ENCODE data around the gene IRF2BPL.

GRCh38 chr14:77002889-77003288, 25.6 kb downstream of the IRF2BPL start:
- no peak for TF ChIP-seq CTCF (conservative IDR thresholded peaks at IDR 0.05; ENCODE audit: low read depth, low read length)
- no peak for TF ChIP-seq EZH2 (IDR thresholded peaks at IDR 0.05; ENCODE audit: borderline replicate concordance, low read depth, low read length, poor library complexity, severe bottlenecking)

Measured in A673 (cell line).